Kidney (tissue), 14 donors: Measurements from ENCODE around the gene HSF5. TPM values are rescaled to one million over a fixed set of nuclear protein-coding genes. Genes with fewer than 3 reads are reported as not detected.
"Not testable (repeated sequence)": the region's sequence is repeated elsewhere in the genome, so short reads cannot be mapped to it uniquely, and the experiment has no call there.

Experiments used
- DNase-seq, 5 donors: peaks; one replicate each; pipeline ENCODE4 v3.0.0-alpha.2; 2013 to 2020
- FAIRE-seq: peaks from 2 replicates; lab custom pipeline; 2012; peaks lifted over from hg19 to GRCh38; lab: Jason Lieb, UNC
- H3K27ac ChIP-seq, 2 donors: one replicate each; pipeline ENCODE4 v1.7.0; 2013; ENCODE audit warnings: low read depth in 2 of 2, low read length in 2 of 2, inconsistent platforms in 1 of 2
- H3K27me3 ChIP-seq: one replicate; pipeline ENCODE4 v1.7.1; 2013; ENCODE audit warnings: low read length, inconsistent platforms; ENCODE audit not compliant: control insufficient read depth, insufficient read depth
- H3K36me3 ChIP-seq, 3 donors: one replicate each; pipeline versions ENCODE4 v1.7.0 to v1.7.1; 2013; ENCODE audit warnings: low read length in 3 of 3, control low read depth in 1 of 3, inconsistent platforms in 1 of 3; ENCODE audit not compliant: insufficient read depth in 3 of 3, control insufficient read depth in 2 of 3
- H3K4me1 ChIP-seq, 3 donors: one replicate each; pipeline versions ENCODE4 v1.7.0 to v1.7.1; 2013; ENCODE audit warnings: low read length in 3 of 3, inconsistent platforms in 1 of 3, low read depth in 1 of 3; ENCODE audit not compliant: control insufficient read depth in 2 of 3, insufficient read depth in 2 of 3
- H3K4me3 ChIP-seq, 3 donors: one replicate each; pipeline versions ENCODE4 v1.7.0 to v1.8.1; 2013; ENCODE audit warnings: low read length in 3 of 3, control low read depth in 1 of 3, inconsistent platforms in 1 of 3
- H3K9ac ChIP-seq, 3 donors: one replicate each; pipeline versions ENCODE4 v1.7.0 to v1.7.1; 2013; ENCODE audit warnings: low read length in 3 of 3, control low read depth in 1 of 3, inconsistent platforms in 1 of 3
- H3K9me3 ChIP-seq, 3 donors: one replicate each; pipeline versions ENCODE4 v1.7.0 to v1.7.1; 2013; ENCODE audit warnings: low read length in 3 of 3, control low read depth in 1 of 3, inconsistent platforms in 1 of 3; ENCODE audit not compliant: control insufficient read depth in 2 of 3, insufficient read depth in 1 of 3
- intact Hi-C: fragments of 100-400 bp; cut with DNase I; formaldehyde crosslinking; loops from one replicate; pipeline ENCODE4 v1.11.1; 2022
- polyA plus RNA-seq: library from polyadenylated mRNA; stranded (reverse); fragments of 350-450 nt; fragmentation: Illumina TruSeq; extraction: RNeasy Lipid Tissue Mini Kit (QIAGEN cat#74804); gene quantifications from one replicate; pipeline ENCODE4 v1.2.3, GENCODE V29; 2014; ENCODE audit warnings: low read depth, low replicate concordance; ENCODE audit not compliant: insufficient read depth
- total RNA-seq: library from RNA; stranded (reverse); fragmentation: NEBNext Ultra II Directional; extraction: Animal tissue kit (Norgen Biotek cat#: 25700); gene quantifications from one replicate; pipeline ENCODE4 v1.2.1, GENCODE V29; 2021
- TF ChIP-seq, protein P1 (sequence below): IDR thresholded peaks from 3 replicates; pipeline ENCODE4 v1.5.1; 2012; ENCODE audit warnings: mild to moderate bottlenecking, moderate library complexity, borderline replicate concordance; ENCODE audit not compliant: insufficient read depth; ENCODE audit errors: extremely low read depth
- donor health status: control.
- donor health status: control.
- donor health status: control.
- donor health status: control.
- donor health status: control.
- donor health status: DM: yes; HTN: yes; CAD: no.
- donor health status: Normal renal cell carcinoma (clear cell type).

The HSF5 gene
- total and polyA plus RNA-seq, 2 donors from 2014 or later = 0.19 TPM; not detected in 1

- Histone ChIP-seq H3K27me3 (no peaks in the 10 kb centered on the region), H3K4me1 (peaks cover 0 to 9% (median 0%) of the 10 kb centered on the region in 3 donors), H3K9me3 (no peaks in the 10 kb centered on the region), H3K9ac (no peak overlapping the region), H3K4me3 (no peak overlapping the region), H3K36me3 (no peaks in the 10 kb centered on the region), H3K27ac (no peak overlapping the region)
- TF ChIP-seq, protein P1, sequence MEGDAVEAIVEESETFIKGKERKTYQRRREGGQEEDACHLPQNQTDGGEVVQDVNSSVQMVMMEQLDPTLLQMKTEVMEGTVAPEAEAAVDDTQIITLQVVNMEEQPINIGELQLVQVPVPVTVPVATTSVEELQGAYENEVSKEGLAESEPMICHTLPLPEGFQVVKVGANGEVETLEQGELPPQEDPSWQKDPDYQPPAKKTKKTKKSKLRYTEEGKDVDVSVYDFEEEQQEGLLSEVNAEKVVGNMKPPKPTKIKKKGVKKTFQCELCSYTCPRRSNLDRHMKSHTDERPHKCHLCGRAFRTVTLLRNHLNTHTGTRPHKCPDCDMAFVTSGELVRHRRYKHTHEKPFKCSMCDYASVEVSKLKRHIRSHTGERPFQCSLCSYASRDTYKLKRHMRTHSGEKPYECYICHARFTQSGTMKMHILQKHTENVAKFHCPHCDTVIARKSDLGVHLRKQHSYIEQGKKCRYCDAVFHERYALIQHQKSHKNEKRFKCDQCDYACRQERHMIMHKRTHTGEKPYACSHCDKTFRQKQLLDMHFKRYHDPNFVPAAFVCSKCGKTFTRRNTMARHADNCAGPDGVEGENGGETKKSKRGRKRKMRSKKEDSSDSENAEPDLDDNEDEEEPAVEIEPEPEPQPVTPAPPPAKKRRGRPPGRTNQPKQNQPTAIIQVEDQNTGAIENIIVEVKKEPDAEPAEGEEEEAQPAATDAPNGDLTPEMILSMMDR = no peak
- intact Hi-C loops = no loop called here
- FAIRE-seq (no peak), DNase-seq (no peak)
Observed at GRCh38 chr17:58398574-58399266, 89.5 kb downstream of the HSF5 start.

- not testable (repeated sequence) for H3K36me3 ChIP-seq, H3K4me3 ChIP-seq
Observed at GRCh38 chr17:58397421-58397820, 90.8 kb downstream of the HSF5 start.

DNA sequence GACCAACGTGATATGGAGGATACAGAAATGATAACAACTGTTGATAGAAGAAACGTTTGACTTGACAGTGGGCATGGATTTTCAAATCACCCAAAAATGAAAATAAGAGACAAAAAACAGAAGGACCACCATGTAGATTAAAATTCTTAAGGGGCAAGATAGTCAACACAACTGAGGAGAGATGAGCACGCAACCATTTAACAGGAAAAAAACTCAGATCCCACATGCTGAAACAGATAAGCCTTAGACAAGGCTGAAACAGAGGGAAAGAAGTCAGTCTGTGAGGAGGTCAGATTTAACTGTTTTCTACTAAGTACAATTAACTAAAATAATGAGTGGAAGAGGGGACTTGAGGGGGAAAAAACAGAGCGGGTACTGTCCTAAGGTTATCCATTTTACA is 92.0 kb downstream of the HSF5 start:
- H3K36me3 ChIP-seq = no peaks in the 10 kb centered on the region
- no peak overlapping the region for H3K27ac ChIP-seq
- no peak overlapping the region for H3K4me3 ChIP-seq
- TF ChIP-seq, protein P1 = no peak
- H3K9ac ChIP-seq = no peak overlapping the region
- FAIRE-seq (no peak), DNase-seq (no peak)
- H3K9me3 ChIP-seq = no peaks in the 10 kb centered on the region
- intact Hi-C loops = no loop called here
- peaks cover 0 to 11% (median 4%) of the 10 kb centered on the region in 3 donors for H3K4me1 ChIP-seq
- no peaks in the 10 kb centered on the region for H3K27me3 ChIP-seq

More at GRCh38 chr17:58397421-58397820, 90.8 kb downstream of the HSF5 start:
- H3K27ac ChIP-seq, FAIRE-seq, DNase-seq, H3K9me3 ChIP-seq, H3K4me1 ChIP-seq, H3K27me3 ChIP-seq, H3K9ac ChIP-seq, intact Hi-C loops: not testable (repeated sequence)

GRCh38 chr17:58394534-58395223 is 93.5 kb downstream of the HSF5 start:
- intact Hi-C loops = no loop called here
- Histone ChIP-seq H3K4me3 (no peak overlapping the region), H3K27me3 (no peaks in the 10 kb centered on the region), H3K27ac (no peak overlapping the region), H3K9me3 (no peaks in the 10 kb centered on the region), H3K4me1 (peaks cover 0 to 15% (median 7%) of the 10 kb centered on the region in 3 donors), H3K36me3 (no peaks in the 10 kb centered on the region), H3K9ac (no peak overlapping the region)
- no peak for FAIRE-seq
- DNase-seq = no peak
- TF ChIP-seq, protein P1 = no peak
